Fibroblast of villous mesenchyme (primary cell): ENCODE measurements around the gene FRMD5. TPM values are rescaled to one million over a fixed set of nuclear protein-coding genes. Genes with fewer than 3 reads are reported as not detected.
A peak's percentile ranks its signal among the peaks of the same experiment; 100 is the strongest.

Experiments used
- DNase-seq: peaks from one replicate; pipeline ENCODE4 v3.0.0-alpha.2; 2010; ENCODE audit warnings: low read depth
- H3K4me3 ChIP-seq: 2 replicates; pipeline ENCODE4 v1.5.1; 2011; ENCODE audit warnings: low read depth, mild to moderate bottlenecking, low read length
- CTCF ChIP-seq: IDR thresholded peaks from 2 replicates; pipeline ENCODE4 v1.5.1; 2012; ENCODE audit warnings: low read depth, mild to moderate bottlenecking, low read length; ENCODE audit not compliant: insufficient read depth
- total RNA-seq: library from RNA; depleted of rRNA; stranded (reverse); fragments of >200 nt; gene quantifications from 2 replicates; pipeline ENCODE4 v1.2.3, GENCODE V29; 2012

The FRMD5 gene
- total RNA-seq, 1 donor, result 1.3 TPM

DNA sequence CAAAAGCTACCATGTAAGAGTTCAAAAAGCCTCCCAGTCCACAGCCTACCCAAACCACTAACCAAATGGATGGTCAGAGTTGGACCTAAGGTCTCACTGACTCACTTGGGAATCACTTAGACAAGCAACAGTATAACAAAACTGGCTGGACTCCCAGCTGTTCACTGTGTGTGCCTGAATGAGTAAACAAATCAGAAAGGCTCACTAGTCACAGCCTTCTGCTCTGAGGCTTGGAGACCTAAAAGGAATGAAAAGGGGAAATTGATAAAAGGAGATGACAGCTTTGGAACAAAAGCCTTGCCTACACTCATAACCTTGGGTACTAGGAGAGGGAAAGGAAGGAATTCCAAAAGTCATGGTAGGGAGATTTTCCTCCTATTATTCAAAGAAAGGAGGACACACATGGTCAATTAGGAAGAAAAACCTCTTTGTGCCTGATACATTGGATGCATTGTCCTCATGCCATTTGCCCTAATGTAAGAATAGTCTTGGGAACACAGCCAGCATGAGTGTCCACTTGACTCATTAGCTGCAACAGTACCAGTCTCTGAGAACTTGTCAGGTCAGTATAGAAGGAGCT, 92.3 kb downstream of the FRMD5 start:
- peak; percentile 89 for DNase-seq
- no peak overlapping the region for H3K4me3 ChIP-seq
- TF ChIP-seq CTCF, result no peak

DNA sequence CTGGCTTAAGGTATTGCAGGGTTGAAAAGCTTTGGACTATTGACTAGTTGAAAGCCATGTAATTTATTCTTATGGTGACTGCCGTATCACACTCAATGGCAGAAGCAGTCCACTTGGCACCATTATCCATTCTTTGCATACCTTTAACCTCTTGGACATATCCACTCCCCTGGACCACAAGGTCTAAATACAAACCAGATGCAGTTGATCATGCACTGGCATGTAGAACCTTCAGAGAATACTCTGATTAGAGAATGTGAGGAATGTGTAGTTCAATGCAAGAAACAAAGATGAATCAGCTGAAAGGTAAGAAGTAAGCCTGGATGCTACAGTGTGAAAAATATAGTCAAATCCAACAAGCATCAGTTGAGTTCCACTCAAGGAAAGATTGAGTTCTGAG, 93.1 kb downstream of the FRMD5 start:
- DNase-seq, result no peak
- TF ChIP-seq CTCF, result no peak
- no peak overlapping the region for H3K4me3 ChIP-seq

DNA sequence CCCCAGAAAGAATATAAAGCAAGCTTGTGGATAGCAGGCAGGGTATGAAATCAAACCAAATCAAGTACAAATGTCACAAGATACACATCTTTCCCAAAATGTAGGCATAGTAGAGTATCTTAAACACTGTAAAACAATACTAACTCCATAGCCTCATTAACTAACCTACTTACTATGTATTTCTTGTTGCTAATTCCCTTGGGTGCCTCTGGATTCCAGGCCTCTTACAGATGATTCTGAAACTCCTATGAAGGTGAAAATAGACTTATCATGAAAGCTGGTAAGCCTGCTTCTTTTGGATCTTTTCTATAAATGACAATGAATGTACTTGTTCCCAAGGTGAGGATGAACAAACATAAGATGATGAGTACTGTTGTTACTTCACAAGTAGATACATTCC, 93.8 kb downstream of the FRMD5 start:
- no peak for DNase-seq
- TF ChIP-seq CTCF, result no peak
- no peak overlapping the region for H3K4me3 ChIP-seq

DNA sequence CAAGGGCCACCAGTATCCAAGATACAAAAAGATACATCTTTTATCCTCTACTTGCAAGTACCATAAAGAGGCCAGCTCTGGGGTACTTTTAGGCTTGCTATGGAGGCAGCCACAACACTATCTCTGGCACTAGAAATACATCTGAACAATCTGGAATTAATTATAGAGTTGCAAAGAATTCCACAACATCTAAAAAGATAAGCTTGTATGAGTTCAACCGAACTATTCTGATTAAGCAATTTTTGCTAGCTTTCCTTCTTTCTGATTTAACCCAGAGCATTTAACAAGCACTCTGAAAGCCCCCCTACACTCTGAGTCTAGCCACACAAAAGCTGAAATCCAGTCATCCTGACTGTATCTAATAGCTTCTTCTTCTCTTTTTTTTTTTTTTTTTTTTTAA, 95.4 kb downstream of the FRMD5 start:
- H3K4me3 ChIP-seq, result no peak overlapping the region
- no peak for TF ChIP-seq CTCF
- peak; percentile 64 for DNase-seq

DNA sequence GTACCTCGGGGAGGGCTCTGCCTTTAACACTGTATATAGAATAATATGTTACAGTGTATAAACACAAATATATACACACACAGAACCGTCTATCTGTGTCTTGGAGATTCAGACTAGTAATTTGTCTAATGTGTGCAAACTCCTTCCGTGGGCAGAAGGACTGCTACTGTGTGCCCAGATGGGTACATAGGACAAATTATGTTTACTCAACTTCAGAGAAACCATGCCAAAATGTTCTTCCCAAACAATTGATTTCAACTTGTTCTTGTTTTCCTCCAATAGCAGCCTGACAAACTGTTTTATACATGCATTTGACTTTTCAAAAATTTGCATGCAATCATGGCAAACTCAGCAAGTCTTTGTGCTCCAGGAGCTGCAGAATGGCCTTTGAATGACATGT, 97.5 kb downstream of the FRMD5 start:
- TF ChIP-seq CTCF, result no peak
- H3K4me3 ChIP-seq, result no peak overlapping the region
- no peak for DNase-seq

DNA sequence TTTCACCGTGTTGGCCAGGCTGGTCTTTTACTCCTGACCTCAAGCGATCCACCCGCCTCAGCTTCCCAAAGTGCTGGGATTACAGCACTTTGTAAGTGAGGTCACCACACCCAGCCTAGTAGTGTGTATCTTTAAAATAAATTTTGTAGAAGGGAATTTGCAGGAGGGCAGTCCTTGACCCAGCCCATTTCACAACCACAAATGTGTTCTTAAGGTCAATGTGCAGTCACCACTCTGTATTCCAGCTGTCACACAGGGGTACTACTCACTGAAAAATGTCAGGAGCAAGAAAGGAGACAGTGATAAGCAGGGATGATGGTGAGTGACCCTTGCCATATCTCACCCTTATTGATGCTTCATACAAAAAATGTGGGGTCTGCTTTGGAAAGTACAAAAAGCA, 98.5 kb downstream of the FRMD5 start:
- no peak for TF ChIP-seq CTCF
- H3K4me3 ChIP-seq, result no peak overlapping the region
- no peak for DNase-seq

DNA sequence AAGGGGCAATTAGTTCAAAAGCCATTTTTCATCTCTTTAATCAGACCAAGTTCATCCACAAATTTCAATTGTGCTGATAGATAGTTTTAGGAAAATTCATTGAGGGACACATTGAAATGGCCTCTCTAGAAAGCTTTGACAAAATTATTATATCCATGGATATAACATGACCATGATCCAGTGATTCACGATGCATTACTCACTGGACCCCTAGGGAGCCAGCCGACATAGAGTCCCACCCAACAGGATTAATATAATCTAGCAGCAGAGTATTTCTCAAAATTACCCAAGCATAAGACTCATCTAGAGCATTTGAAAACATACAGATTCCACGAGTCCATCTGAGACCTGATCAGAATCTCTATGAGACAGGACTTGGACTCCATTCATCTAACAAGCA, 100.3 kb downstream of the FRMD5 start:
- DNase-seq, result no peak
- no peak for TF ChIP-seq CTCF
- no peak overlapping the region for H3K4me3 ChIP-seq
